Caco-2 (cell line): ENCODE data around the gene C1RL. TPM values are rescaled to one million over a fixed set of nuclear protein-coding genes. Genes with fewer than 3 reads are reported as not detected.

Experiments
- Bru-seq: library from RNA; stranded (reverse); fragments of 400-500 nt; gene quantifications from one replicate; lab custom pipeline; 2021; lab: Mats Ljungman, UMichigan
- BruChase-seq, 2 experiments: library from RNA; stranded (reverse); fragments of 400-500 nt; gene quantifications; one replicate each; lab custom pipeline; 2021; lab: Mats Ljungman, UMichigan
- BruUV-seq: library from RNA; stranded (reverse); fragments of 400-500 nt; replicated peaks from 2 replicates; lab custom pipeline; 2021; lab: Mats Ljungman, UMichigan
- CTCF ChIA-PET: fragments of 300-600 bp; sonication (Branson Sonifier 250); formaldehyde crosslinking; loops from one replicate; lab custom pipeline; 2022; ENCODE audit warnings: antibody characterized with exemption; lab: Charles Lee
- POLR2A ChIA-PET: fragments of 300-600 bp; sonication (Branson Sonifier 250); formaldehyde crosslinking; loops from one replicate; lab custom pipeline; 2022; ENCODE audit warnings: antibody characterized with exemption; lab: Charles Lee
- DNase-seq, 2 experiments: peaks; one replicate each; pipeline versions ENCODE4 v3.0.0 to v3.0.0-alpha.2; 2020 to 2022
- H3K27me3 ChIP-seq: replicated peaks from 2 replicates; pipeline ENCODE4 v1.6.0; 2011; ENCODE audit warnings: low read length; ENCODE audit not compliant: control insufficient read depth, insufficient read depth
- H3K36me3 ChIP-seq: 2 replicates; pipeline ENCODE4 v1.5.1; 2011; ENCODE audit warnings: low read length; ENCODE audit not compliant: control insufficient read depth, insufficient read depth
- H3K4me1 ChIP-seq: fragments of 250-450 bp; sonication (Bioruptor Pico); 2 replicates; pipeline ENCODE4 v1.5.1; 2020; ENCODE audit warnings: mild to moderate bottlenecking
- H3K4me3 ChIP-seq: 2 replicates; pipeline ENCODE4 v1.5.1; 2011; ENCODE audit warnings: low read depth, mild to moderate bottlenecking, control low read depth, low read length
- H3K9me3 ChIP-seq: fragments of 250-450 bp; sonication (Bioruptor Pico); 2 replicates; pipeline ENCODE4 v1.5.1; 2020; ENCODE audit warnings: mild to moderate bottlenecking, moderate library complexity
- H3K27ac Mint-ChIP-seq: one replicate; pipeline ENCODE4 v1.8.0; 2022; ENCODE audit warnings: mixed read lengths; ENCODE audit not compliant: unreplicated experiment
- H3K27me3 Mint-ChIP-seq: one replicate; pipeline ENCODE4 v1.8.0; 2022; ENCODE audit warnings: mixed read lengths; ENCODE audit not compliant: insufficient read depth, unreplicated experiment
- H3K36me3 Mint-ChIP-seq: one replicate; pipeline ENCODE4 v1.8.0; 2022; ENCODE audit warnings: mild to moderate bottlenecking, mixed read lengths; ENCODE audit not compliant: insufficient read depth, unreplicated experiment
- H3K4me1 Mint-ChIP-seq: one replicate; pipeline ENCODE4 v1.8.0; 2022; ENCODE audit warnings: low read depth, mixed read lengths; ENCODE audit not compliant: unreplicated experiment
- H3K4me3 Mint-ChIP-seq: one replicate; pipeline ENCODE4 v1.8.0; 2022; ENCODE audit warnings: mild to moderate bottlenecking, moderate library complexity, mixed read lengths; ENCODE audit not compliant: unreplicated experiment
- H3K9me3 Mint-ChIP-seq: one replicate; pipeline ENCODE4 v1.8.0; 2022; ENCODE audit warnings: mixed read lengths; ENCODE audit not compliant: unreplicated experiment
- intact Hi-C: fragments of 100-400 bp; cut with micrococcal nuclease; formaldehyde crosslinking; loops from one replicate; pipeline ENCODE4 v1.10.0; 2022; ENCODE audit not compliant: unreplicated experiment
- long read RNA-seq: library from polyadenylated mRNA; stranded (forward); transcript quantifications from one replicate; pipeline ENCODE4 v2.0.0, GENCODE V29; 2022
- total RNA-seq: library from RNA; stranded (reverse); gene quantifications from 2 replicates; pipeline ENCODE4 v1.2.3, GENCODE V29; 2022
- TF ChIP-seq, protein P1 (sequence below), 2 experiments: fragments of 200-600 bp in 1 of 2; IDR thresholded peaks; 1 replicate in 1 of 2; 2 replicates in 1 of 2; pipeline versions ENCODE4 v1.5.1 to v1.8.0; 2011 to 2022; ENCODE audit warnings: antibody characterized with exemption in 1 of 2, control low read depth in 1 of 2, inconsistent platforms in 1 of 2, low read depth in 1 of 2, low read length in 1 of 2, mild to moderate bottlenecking in 1 of 2, moderate library complexity in 1 of 2; ENCODE audit not compliant: insufficient read depth in 1 of 2, severe bottlenecking in 1 of 2, unreplicated experiment in 1 of 2

Gene C1RL, protein sequence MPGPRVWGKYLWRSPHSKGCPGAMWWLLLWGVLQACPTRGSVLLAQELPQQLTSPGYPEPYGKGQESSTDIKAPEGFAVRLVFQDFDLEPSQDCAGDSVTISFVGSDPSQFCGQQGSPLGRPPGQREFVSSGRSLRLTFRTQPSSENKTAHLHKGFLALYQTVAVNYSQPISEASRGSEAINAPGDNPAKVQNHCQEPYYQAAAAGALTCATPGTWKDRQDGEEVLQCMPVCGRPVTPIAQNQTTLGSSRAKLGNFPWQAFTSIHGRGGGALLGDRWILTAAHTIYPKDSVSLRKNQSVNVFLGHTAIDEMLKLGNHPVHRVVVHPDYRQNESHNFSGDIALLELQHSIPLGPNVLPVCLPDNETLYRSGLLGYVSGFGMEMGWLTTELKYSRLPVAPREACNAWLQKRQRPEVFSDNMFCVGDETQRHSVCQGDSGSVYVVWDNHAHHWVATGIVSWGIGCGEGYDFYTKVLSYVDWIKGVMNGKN
- total RNA-seq (38.7 and 40.2 TPM in 2 replicates), Bru-seq, nascent RNA (percentile 91 among the genes with signal in this experiment), BruChase-seq, experiment 1, labeled RNA remaining after a 2-hour chase (percentile 86 among the genes with signal in this experiment), BruChase-seq, experiment 2, labeled RNA remaining after a 6-hour chase (percentile 90 among the genes with signal in this experiment)
- long read RNA-seq, partial matches to known transcripts: 1 of 9 reads
- long read RNA-seq, other reads (novel, unspliced or antisense): 4 of 9 reads

GRCh38 chr12:7108796-7109571 is at the start of gene C1RL:
TSS of gene C1RL (minus strand) at chr12:7109214. CDS start at chr12:7109180, 34 bp downstream.
- CTCF ChIA-PET: interaction anchor here (0.6 to 3.4 kb wide), 23 partner anchors 9 to 698 kb away, joined by 3 to 58 read pairs (median 6); partner anchors contain the start of genes C12orf57, C1S, ENO2 and LPCAT3
- peak within 1 kb of the TSS; percentile 74 for H3K27ac Mint-ChIP-seq
- BruUV-seq: TSS peak; percentile 51

DNA sequence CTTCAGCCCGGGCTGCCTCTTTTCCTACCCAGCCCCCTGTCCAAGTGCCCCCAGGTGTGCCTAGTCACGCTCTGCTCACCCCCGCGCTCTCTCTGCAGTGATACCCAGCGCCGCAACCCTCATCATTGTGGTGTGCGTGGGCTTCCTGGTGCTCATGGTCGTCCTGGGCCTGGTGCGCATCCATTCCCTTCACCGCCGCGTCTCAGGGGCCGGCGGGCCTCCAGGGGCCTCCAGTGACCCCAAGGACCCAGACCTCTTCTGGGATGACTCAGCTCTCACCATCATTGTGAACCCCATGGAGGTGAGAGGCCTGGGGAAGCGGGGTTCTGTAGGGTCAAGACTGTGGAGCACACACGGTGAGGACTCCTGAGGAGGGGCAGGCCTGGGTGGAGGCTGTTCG is 48.4 kb upstream of the C1RL start:
- Mint-ChIP-seq H3K36me3 (peaks cover 2% of the 10 kb centered on the region), H3K4me1 (peaks cover under 1% of the 10 kb centered on the region), H3K27ac (no peak overlapping the region), H3K9me3 (no peaks in the 10 kb centered on the region), H3K4me3 (no peak overlapping the region), H3K27me3 (no peaks in the 10 kb centered on the region)
- ChIA-PET CTCF (interaction anchor here (1.3 kb wide), 2 partner anchors 17 to 37 kb away, joined by 3 to 4 read pairs; no protein-coding TSS in a partner anchor), POLR2A (no interaction called here)
- Histone ChIP-seq H3K36me3 (peaks cover 2% of the 10 kb centered on the region; the same call in 1 of the 2 replicates), H3K27me3 (no peaks in the 10 kb centered on the region), H3K4me1 (no peaks in the 10 kb centered on the region), H3K9me3 (no peaks in the 10 kb centered on the region), H3K4me3 (no peak overlapping the region)
- DNase-seq: no peak
- BruUV-seq: no TSS peak
- intact Hi-C loops: no loop called here
- TF ChIP-seq, protein P1, sequence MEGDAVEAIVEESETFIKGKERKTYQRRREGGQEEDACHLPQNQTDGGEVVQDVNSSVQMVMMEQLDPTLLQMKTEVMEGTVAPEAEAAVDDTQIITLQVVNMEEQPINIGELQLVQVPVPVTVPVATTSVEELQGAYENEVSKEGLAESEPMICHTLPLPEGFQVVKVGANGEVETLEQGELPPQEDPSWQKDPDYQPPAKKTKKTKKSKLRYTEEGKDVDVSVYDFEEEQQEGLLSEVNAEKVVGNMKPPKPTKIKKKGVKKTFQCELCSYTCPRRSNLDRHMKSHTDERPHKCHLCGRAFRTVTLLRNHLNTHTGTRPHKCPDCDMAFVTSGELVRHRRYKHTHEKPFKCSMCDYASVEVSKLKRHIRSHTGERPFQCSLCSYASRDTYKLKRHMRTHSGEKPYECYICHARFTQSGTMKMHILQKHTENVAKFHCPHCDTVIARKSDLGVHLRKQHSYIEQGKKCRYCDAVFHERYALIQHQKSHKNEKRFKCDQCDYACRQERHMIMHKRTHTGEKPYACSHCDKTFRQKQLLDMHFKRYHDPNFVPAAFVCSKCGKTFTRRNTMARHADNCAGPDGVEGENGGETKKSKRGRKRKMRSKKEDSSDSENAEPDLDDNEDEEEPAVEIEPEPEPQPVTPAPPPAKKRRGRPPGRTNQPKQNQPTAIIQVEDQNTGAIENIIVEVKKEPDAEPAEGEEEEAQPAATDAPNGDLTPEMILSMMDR (IDR thresholded peaks at IDR 0.05; ENCODE audit: insufficient read depth in 1 of 2, low read depth in 1 of 2, low read length in 1 of 2, severe bottlenecking in 1 of 2, unreplicated experiment in 1 of 2): no peak

More at GRCh38 chr12:7108796-7109571, at the start of gene C1RL:
- H3K36me3 ChIP-seq: peaks cover 3% of the 10 kb centered on the region; the same call in 1 of the 2 replicates
- H3K4me1 ChIP-seq: no peaks in the 10 kb centered on the region
- peak; percentile 92 to 96 for DNase-seq
- H3K4me3 Mint-ChIP-seq: peak within 1 kb of the TSS; percentile 85
- TF ChIP-seq, protein P1 (IDR thresholded peaks at IDR 0.05; ENCODE audit: insufficient read depth in 1 of 2, low read depth in 1 of 2, low read length in 1 of 2, severe bottlenecking in 1 of 2, unreplicated experiment in 1 of 2): peak; percentile 98 to 99
- H3K9me3 Mint-ChIP-seq: peaks cover 15% of the 10 kb centered on the region
- H3K27me3 ChIP-seq: no peaks in the 10 kb centered on the region
- intact Hi-C loops: loop anchor here (1.0 to 5.0 kb wide), 6 partner anchors 17 to 163 kb away; partner anchors contain the start of genes C1R, C1S and LPCAT3
- H3K27me3 Mint-ChIP-seq: no peaks in the 10 kb centered on the region
- peak within 1 kb of the TSS; percentile 80 for H3K4me3 ChIP-seq
- POLR2A ChIA-PET: interaction anchor here (0.6 to 3.1 kb wide), 8 partner anchors 12 to 164 kb away, joined by 3 to 50 read pairs (median 5); partner anchors contain the start of genes C12orf57, PEX5 and RNU7-1
- H3K4me1 Mint-ChIP-seq: peaks cover 12% of the 10 kb centered on the region
- peaks cover 15% of the 10 kb centered on the region for H3K9me3 ChIP-seq
- peaks cover 32% of the 10 kb centered on the region for H3K36me3 Mint-ChIP-seq
